CD14-positive monocyte (primary cell): Measurements from ENCODE around the gene LTBP1. TPM values are rescaled to one million over a fixed set of nuclear protein-coding genes. Genes with fewer than 3 reads are reported as not detected.

Source experiments
- DNase-seq, 3 donors: peaks; one replicate each; pipeline ENCODE4 v3.0.0-alpha.2; 2011 to 2022
- H2AFZ ChIP-seq: 2 replicates; pipeline ENCODE4 v1.6.0; 2012; ENCODE audit warnings: mild to moderate bottlenecking, low read depth, low read length, inconsistent platforms; ENCODE audit not compliant: insufficient read depth, poor library complexity, severe bottlenecking
- H3K27ac ChIP-seq, 2 donors: 1 replicate in 1 of 2; 2 replicates in 1 of 2; pipeline ENCODE4 v1.5.1; 2012 to 2013; ENCODE audit warnings: low read length in 2 of 2, control low read depth in 1 of 2, inconsistent platforms in 1 of 2, low read depth in 1 of 2, mild to moderate bottlenecking in 1 of 2
- H3K27me3 ChIP-seq, 2 donors: one replicate each; pipeline versions ENCODE4 v1.6.0 to v1.6.1; 2011 to 2013; ENCODE audit warnings: low read length in 2 of 2; ENCODE audit not compliant: control insufficient read depth in 2 of 2, insufficient read depth in 2 of 2
- H3K36me3 ChIP-seq, 2 donors: replicated peaks in 1 of 2; 1 replicate in 1 of 2; 2 replicates in 1 of 2; pipeline versions ENCODE4 v1.5.1 to v1.6.1; 2012 to 2013; ENCODE audit warnings: low read length in 2 of 2, control low read depth in 1 of 2, inconsistent platforms in 1 of 2, mild to moderate bottlenecking in 1 of 2; ENCODE audit not compliant: insufficient read depth in 2 of 2, control insufficient read depth in 1 of 2
- H3K4me1 ChIP-seq, 2 donors: 1 replicate in 1 of 2; 2 replicates in 1 of 2; pipeline versions ENCODE4 v1.5.1 to v1.6.1; 2012 to 2013; ENCODE audit warnings: low read length in 2 of 2, control low read depth in 1 of 2, inconsistent platforms in 1 of 2, mild to moderate bottlenecking in 1 of 2, moderate library complexity in 1 of 2; ENCODE audit not compliant: insufficient read depth in 2 of 2, control insufficient read depth in 1 of 2
- H3K4me2 ChIP-seq: replicated peaks from 2 replicates; pipeline ENCODE3; 2012; ENCODE audit warnings: low read length, moderate library complexity, mild to moderate bottlenecking; ENCODE audit not compliant: poor library complexity, severe bottlenecking; ENCODE audit errors: extremely low read depth
- H3K4me3 ChIP-seq, 3 experiments: fragments of 200-600 bp in 1 of 3; sonication (generic) in 1 of 3; replicated peaks in 1 of 3; 1 replicate in 2 of 3; 2 replicates in 1 of 3; pipeline ENCODE4 v1.5.1; 2011 to 2013; ENCODE audit warnings: low read length in 3 of 3, mild to moderate bottlenecking in 3 of 3, control low read depth in 2 of 3, low read depth in 2 of 3, inconsistent platforms in 1 of 3, moderate library complexity in 1 of 3
- H3K79me2 ChIP-seq: 2 replicates; pipeline ENCODE4 v1.6.0; 2012; ENCODE audit warnings: mild to moderate bottlenecking, control low read depth, inconsistent platforms, low read length, moderate library complexity; ENCODE audit not compliant: insufficient read depth
- H3K9ac ChIP-seq: 2 replicates; pipeline ENCODE4 v1.6.0; 2017; ENCODE audit warnings: low read length, mild to moderate bottlenecking; ENCODE audit not compliant: insufficient read depth, poor library complexity, severe bottlenecking
- H3K9me3 ChIP-seq, 2 donors: replicated peaks in 1 of 2; 1 replicate in 1 of 2; 2 replicates in 1 of 2; pipeline versions ENCODE4 v1.5.1 to v1.6.1; 2012 to 2013; ENCODE audit warnings: low read length in 2 of 2, control low read depth in 1 of 2; ENCODE audit not compliant: control insufficient read depth in 1 of 2, insufficient read depth in 1 of 2
- H4K20me1 ChIP-seq: 2 replicates; pipeline ENCODE4 v1.6.0; 2012; ENCODE audit warnings: mild to moderate bottlenecking, low read length, control low read depth, moderate library complexity; ENCODE audit not compliant: insufficient read depth
- H3K27ac Mint-ChIP-seq, 7 donors: one replicate each; pipeline ENCODE4 v1.8.0; 2020; ENCODE audit warnings: mild to moderate bottlenecking in 7 of 7, mixed read lengths in 7 of 7, moderate library complexity in 6 of 7, inconsistent platforms in 2 of 7
- H3K27me3 Mint-ChIP-seq, 3 donors: one replicate each; pipeline ENCODE4 v1.8.0; 2021 to 2022; ENCODE audit warnings: low read depth in 3 of 3, mild to moderate bottlenecking in 3 of 3, mixed read lengths in 3 of 3, moderate library complexity in 3 of 3, inconsistent platforms in 1 of 3
- H3K36me3 Mint-ChIP-seq, 2 donors: one replicate each; pipeline ENCODE4 v1.8.0; 2020; ENCODE audit warnings: mixed read lengths in 2 of 2, inconsistent platforms in 1 of 2, mild to moderate bottlenecking in 1 of 2
- H3K4me1 Mint-ChIP-seq: one replicate; pipeline ENCODE4 v1.8.0; 2020; ENCODE audit warnings: mild to moderate bottlenecking, mixed read lengths
- H3K4me3 Mint-ChIP-seq, 2 donors: one replicate each; pipeline ENCODE4 v1.8.0; 2020; ENCODE audit warnings: mild to moderate bottlenecking in 2 of 2, mixed read lengths in 2 of 2, moderate library complexity in 1 of 2
- H3K9me3 Mint-ChIP-seq, 7 donors: one replicate each; pipeline ENCODE4 v1.8.0; 2020 to 2022; ENCODE audit warnings: mixed read lengths in 7 of 7, mild to moderate bottlenecking in 6 of 7, moderate library complexity in 6 of 7, inconsistent platforms in 2 of 7
- CTCF ChIP-seq: fragments of 200-600 bp; IDR thresholded peaks from one replicate; pipeline ENCODE4 v1.8.0; 2022; ENCODE audit warnings: antibody characterized with exemption, mild to moderate bottlenecking
- WGBS: methylation state at CpG from one replicate; pipeline ENCODE4 v1.1.5; 2013; ENCODE audit warnings: missing lambda C conversion rate; ENCODE audit not compliant: insufficient coverage; 5-methylcytosine and 5-hydroxymethylcytosine counted together
- intact Hi-C, 2 donors: fragments of 100-400 bp; cut with micrococcal nuclease; formaldehyde crosslinking; loops; one replicate each; pipeline versions ENCODE4 v1.15.0 to v1.15.1; 2023
- polyA plus RNA-seq, 3 donors: library from polyadenylated mRNA; depleted of rRNA in 1 of 3; unstranded in 2 of 3; stranded (reverse) in 1 of 3; fragments of 300-500 nt in 2 of 3; fragments of >200 nt in 1 of 3; fragmentation: Illumina TruSeq in 2 of 3; gene quantifications; 1 replicate in 2 of 3; 2 replicates in 1 of 3; pipeline ENCODE4 v1.2.3, GENCODE V29; 2012 to 2021

The LTBP1 gene
- polyA plus RNA-seq, 3 donors: 0.18 to 0.24 TPM; not detected in 1

- intact Hi-C loops: no loop called here
- H3K27me3 ChIP-seq: no peaks in the 10 kb centered on the region
- DNase-seq: no peak
- no peak overlapping the region for H3K9ac ChIP-seq
- no peak overlapping the region for H3K27ac Mint-ChIP-seq
- H3K4me3 ChIP-seq: no peak overlapping the region
- H3K4me3 Mint-ChIP-seq: no peak overlapping the region
- WGBS: no CpG with 5 or more reads among the region's 4 CpGs
- no peak for TF ChIP-seq CTCF
- H3K36me3 ChIP-seq: no peaks in the 10 kb centered on the region
- H3K36me3 Mint-ChIP-seq: no peaks in the 10 kb centered on the region
- no peaks in the 10 kb centered on the region for H3K79me2 ChIP-seq
- H3K4me2 ChIP-seq: no peak overlapping the region
- H3K9me3 ChIP-seq: no peaks in the 10 kb centered on the region
- H3K27ac ChIP-seq: no peak overlapping the region
- H3K9me3 Mint-ChIP-seq: peaks cover 0 to 3% (median 0%) of the 10 kb centered on the region in 7 donors
- peaks cover 0 to 2% (median 0%) of the 10 kb centered on the region in 3 donors for H3K27me3 Mint-ChIP-seq
- no peak overlapping the region for H2AFZ ChIP-seq
- peaks cover 8% of the 10 kb centered on the region for H3K4me1 Mint-ChIP-seq
- H4K20me1 ChIP-seq: no peaks in the 10 kb centered on the region
- H3K4me1 ChIP-seq: peaks cover 0 to 2% of the 10 kb centered on the region in 2 donors
Measured at GRCh38 chr2:33207151-33207740, 260.5 kb downstream of the LTBP1 start.

DNA sequence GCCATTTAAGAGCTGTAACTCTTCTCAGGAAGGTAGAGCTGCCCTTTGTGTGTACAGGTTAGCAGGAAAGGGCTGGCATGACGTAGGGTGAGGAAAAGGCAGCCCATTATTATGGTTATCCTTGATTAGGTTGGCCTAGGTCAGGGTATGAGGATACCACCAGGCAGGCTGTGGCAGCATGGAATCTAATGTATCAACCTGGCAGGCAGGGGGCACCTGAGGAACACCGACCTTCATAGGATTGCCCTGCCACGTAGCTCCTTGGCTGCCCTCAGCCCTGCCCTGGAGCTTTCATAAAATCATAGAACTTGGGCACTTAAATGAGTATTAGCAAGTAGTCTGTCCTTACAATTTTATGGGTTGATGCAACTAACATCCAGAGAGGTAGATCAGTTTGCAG, 261.6 kb downstream of the LTBP1 start:
- Mint-ChIP-seq H3K27me3 (peaks cover 0 to 2% (median 0%) of the 10 kb centered on the region in 3 donors), H3K9me3 (peaks cover 0 to 3% (median 0%) of the 10 kb centered on the region in 7 donors), H3K36me3 (no peaks in the 10 kb centered on the region), H3K4me1 (peaks cover 8% of the 10 kb centered on the region), H3K4me3 (no peak overlapping the region), H3K27ac (no peak overlapping the region)
- intact Hi-C loops: no loop called here
- 76% methylated on average over 3 of the region's 3 CpGs for WGBS
- Histone ChIP-seq H3K36me3 (no peaks in the 10 kb centered on the region), H3K27ac (no peak overlapping the region), H3K9me3 (no peaks in the 10 kb centered on the region), H3K4me1 (peaks cover 0 to 2% of the 10 kb centered on the region in 2 donors), H3K79me2 (no peaks in the 10 kb centered on the region), H2AFZ (no peak overlapping the region), H3K4me3 (no peak overlapping the region), H3K27me3 (no peaks in the 10 kb centered on the region), H3K9ac (no peak overlapping the region), H3K4me2 (no peak overlapping the region), H4K20me1 (no peaks in the 10 kb centered on the region)
- no peak for DNase-seq
- no peak for TF ChIP-seq CTCF
